ENCODE results near the gene GOPC. TPM values are rescaled to one million over a fixed set of nuclear protein-coding genes. Genes with fewer than 3 reads are reported as not detected.

GOPC gene
- total RNA-seq, 2 donors from 2014 or later = 29.5 to 31.5 TPM

DNA sequence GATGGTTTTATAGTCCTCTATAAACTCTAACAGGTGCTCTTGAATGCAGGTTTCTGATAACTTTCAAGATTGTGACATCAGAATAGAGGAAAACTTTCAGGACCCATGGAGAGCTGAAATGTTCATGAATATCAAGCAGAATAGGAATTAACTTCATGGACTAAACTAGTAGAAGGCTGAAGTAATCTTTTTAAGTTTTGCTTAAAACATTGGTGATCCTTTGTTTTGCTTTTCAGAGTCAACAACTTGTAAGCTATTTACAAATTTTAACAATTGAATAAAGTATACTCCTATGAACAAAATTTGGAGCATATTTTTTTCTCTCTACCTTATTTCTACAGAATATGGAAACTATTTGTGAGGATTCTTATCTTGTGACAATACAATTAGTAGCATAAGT lies 25.2 kb upstream of the GOPC start:
- no peak overlapping the region for H3K27ac ChIP-seq
- DNase-seq (ENCODE audit: low spot score) (no peak), ATAC-seq (ENCODE audit: insufficient number of reproducible peaks, low FRiP score, low read depth) (no peak)
- no peaks in the 10 kb centered on the region for H3K27me3 ChIP-seq (replicated peaks; ENCODE audit: insufficient read depth)
- TF ChIP-seq CTCF (IDR thresholded peaks at IDR 0.05) = no peak
- no peaks in the 10 kb centered on the region for H3K9me3 ChIP-seq
- H3K4me3 ChIP-seq = no peak overlapping the region
- H3K4me1 ChIP-seq (ENCODE audit: control insufficient read depth in 1 of 2, low read depth in 2 of 2) = no peaks in the 10 kb centered on the region
- no peaks in the 10 kb centered on the region for H3K36me3 ChIP-seq

GRCh38 chr6:117624869-117625481 lies 22.7 kb upstream of the GOPC start:
- Histone ChIP-seq H3K4me1 (ENCODE audit: control insufficient read depth in 1 of 2, low read depth in 2 of 2) (no peaks in the 10 kb centered on the region), H3K27ac (no peak overlapping the region), H3K4me3 (no peak overlapping the region), H3K36me3 (no peaks in the 10 kb centered on the region), H3K9me3 (no peaks in the 10 kb centered on the region), H3K27me3 (replicated peaks; ENCODE audit: insufficient read depth) (no peaks in the 10 kb centered on the region)
- no peak for DNase-seq (ENCODE audit: low spot score)
- ATAC-seq (ENCODE audit: insufficient number of reproducible peaks, low FRiP score, low read depth) = no peak
- TF ChIP-seq CTCF (IDR thresholded peaks at IDR 0.05) = no peak

DNA sequence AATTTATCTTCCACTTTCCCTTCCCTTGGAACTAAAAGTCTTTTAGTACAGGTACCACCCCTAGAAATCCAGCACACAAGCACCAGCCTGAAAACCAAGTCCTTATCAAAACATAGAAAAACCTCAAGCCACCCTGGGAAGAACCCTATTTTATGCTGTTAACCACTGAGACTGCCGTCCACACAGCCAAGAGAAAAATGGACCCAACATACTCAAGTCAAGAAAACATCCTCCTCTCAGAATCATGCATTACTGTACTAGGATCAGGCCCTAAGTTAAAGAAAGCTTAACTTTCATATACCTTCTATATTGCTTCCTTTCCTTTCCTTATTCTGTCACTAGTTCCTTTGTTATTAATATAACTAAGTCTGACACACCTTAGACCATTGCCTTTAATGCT lies 16.9 kb upstream of the GOPC start:
- ATAC-seq (ENCODE audit: insufficient number of reproducible peaks, low FRiP score, low read depth) = no peak
- H3K9me3 ChIP-seq = no peaks in the 10 kb centered on the region
- DNase-seq (ENCODE audit: low spot score) = no peak

DNA sequence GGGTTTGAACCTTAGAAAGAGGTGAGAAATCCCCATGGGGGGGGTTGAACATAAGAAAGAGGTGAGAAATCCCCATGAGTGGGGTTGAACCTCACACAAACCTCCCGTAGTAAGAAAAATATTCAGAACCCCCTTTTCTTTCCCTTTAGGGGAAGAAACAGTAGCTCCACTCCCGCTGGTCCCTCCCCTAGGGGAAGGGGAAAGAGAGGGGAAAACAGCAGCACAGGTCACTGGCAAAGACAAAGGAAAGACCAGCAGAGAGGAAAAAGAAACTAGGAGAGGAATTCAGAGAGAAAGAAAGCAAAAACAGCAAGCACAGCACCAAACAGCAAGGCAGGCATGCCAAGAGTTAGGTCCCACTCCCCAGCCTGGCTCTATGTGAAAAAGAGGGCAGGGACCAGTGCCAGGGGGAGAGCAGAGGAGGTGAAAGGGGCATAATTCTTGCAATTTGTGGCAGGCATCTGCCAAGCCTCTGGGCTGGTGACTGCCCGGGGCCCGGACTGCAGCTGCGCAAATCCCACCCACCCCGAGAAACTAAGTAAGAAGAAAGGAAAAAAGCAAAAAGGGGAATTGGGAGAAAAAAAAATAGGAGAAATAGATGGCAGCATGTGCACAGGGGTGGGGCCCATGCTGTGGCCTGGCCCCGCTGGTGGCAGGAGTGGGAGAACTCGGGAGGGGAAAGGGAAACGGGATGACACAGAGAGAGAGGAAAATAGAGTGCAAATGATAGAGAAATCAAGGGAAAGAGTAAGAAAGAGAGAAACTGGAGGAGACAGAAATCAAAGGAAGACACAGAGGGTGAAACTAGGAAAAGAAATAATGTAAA lies 15.1 kb upstream of the GOPC start:
- no peaks in the 10 kb centered on the region for H3K36me3 ChIP-seq
- no peaks in the 10 kb centered on the region for H3K4me1 ChIP-seq (ENCODE audit: control insufficient read depth in 1 of 2, low read depth in 2 of 2)
- TF ChIP-seq CTCF (IDR thresholded peaks at IDR 0.05) = no peak
- H3K9me3 ChIP-seq = no peaks in the 10 kb centered on the region
- ATAC-seq (ENCODE audit: insufficient number of reproducible peaks, low FRiP score, low read depth) (no peak), DNase-seq (ENCODE audit: low spot score) (no peak)
- H3K4me3 ChIP-seq = no peak overlapping the region
- H3K27me3 ChIP-seq (replicated peaks; ENCODE audit: insufficient read depth) = no peaks in the 10 kb centered on the region
- H3K27ac ChIP-seq = no peak overlapping the region

More for the DNA sequence above, 16.9 kb upstream of the GOPC start:
- no peak for TF ChIP-seq CTCF (IDR thresholded peaks at IDR 0.05)
- Histone ChIP-seq H3K4me3 (no peak overlapping the region), H3K4me1 (ENCODE audit: control insufficient read depth in 1 of 2, low read depth in 2 of 2) (no peaks in the 10 kb centered on the region), H3K36me3 (no peaks in the 10 kb centered on the region), H3K27me3 (replicated peaks; ENCODE audit: insufficient read depth) (no peaks in the 10 kb centered on the region), H3K27ac (no peak overlapping the region)

GRCh38 chr6:117616391-117617209 lies 14.3 kb upstream of the GOPC start:
- Histone ChIP-seq H3K4me3 (no peak overlapping the region), H3K36me3 (no peaks in the 10 kb centered on the region), H3K27ac (no peak overlapping the region), H3K9me3 (no peaks in the 10 kb centered on the region), H3K27me3 (replicated peaks; ENCODE audit: insufficient read depth) (no peaks in the 10 kb centered on the region), H3K4me1 (ENCODE audit: control insufficient read depth in 1 of 2, low read depth in 2 of 2) (no peaks in the 10 kb centered on the region)
- ATAC-seq (ENCODE audit: insufficient number of reproducible peaks, low FRiP score, low read depth) (no peak), DNase-seq (ENCODE audit: low spot score) (no peak)
- TF ChIP-seq CTCF (IDR thresholded peaks at IDR 0.05) = no peak
